ENCODE measurements around the gene P3H4.
A peak's percentile ranks its signal among the peaks of the same experiment; 100 is the strongest.
"Not testable (repeated sequence)": the region's sequence is repeated elsewhere in the genome, so short reads cannot be mapped to it uniquely, and the experiment has no call there.

Gene P3H4, protein sequence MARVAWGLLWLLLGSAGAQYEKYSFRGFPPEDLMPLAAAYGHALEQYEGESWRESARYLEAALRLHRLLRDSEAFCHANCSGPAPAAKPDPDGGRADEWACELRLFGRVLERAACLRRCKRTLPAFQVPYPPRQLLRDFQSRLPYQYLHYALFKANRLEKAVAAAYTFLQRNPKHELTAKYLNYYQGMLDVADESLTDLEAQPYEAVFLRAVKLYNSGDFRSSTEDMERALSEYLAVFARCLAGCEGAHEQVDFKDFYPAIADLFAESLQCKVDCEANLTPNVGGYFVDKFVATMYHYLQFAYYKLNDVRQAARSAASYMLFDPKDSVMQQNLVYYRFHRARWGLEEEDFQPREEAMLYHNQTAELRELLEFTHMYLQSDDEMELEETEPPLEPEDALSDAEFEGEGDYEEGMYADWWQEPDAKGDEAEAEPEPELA

DNA sequence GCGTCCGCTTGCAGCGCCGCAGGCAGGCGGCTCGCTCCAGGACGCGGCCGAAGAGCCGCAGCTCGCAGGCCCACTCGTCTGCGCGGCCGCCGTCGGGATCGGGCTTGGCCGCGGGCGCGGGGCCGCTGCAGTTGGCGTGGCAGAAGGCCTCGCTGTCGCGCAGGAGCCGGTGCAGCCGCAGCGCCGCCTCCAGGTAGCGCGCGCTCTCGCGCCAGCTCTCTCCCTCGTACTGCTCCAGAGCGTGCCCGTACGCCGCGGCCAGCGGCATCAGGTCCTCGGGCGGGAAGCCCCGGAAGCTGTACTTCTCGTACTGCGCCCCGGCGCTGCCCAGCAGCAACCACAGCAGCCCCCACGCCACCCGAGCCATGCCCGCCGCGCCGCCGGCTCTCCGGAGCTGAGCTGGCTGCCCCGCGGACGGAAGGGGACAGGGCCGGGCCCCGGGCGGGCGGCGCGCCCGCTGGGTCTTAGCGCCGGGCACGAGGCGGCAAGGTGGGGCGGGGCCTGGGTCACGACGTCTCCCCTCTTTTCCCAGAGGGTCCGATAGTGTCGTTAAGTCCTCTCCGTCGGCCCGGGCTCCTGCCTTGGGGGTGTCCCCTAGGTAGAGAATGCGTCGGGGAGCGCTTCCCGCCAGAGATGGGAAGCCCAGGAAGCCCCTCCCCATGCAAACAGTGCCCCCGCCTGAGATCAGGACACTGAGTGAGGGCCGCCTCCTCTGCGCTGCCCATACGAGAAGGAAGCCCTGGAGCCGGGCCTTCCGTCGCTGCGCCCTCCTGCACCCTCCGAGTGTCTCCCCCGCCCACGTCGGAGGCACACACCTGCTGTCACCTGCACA is at the start of gene P3H4:
P3H4 (minus strand) TSS at position 401 of the 832 bp plus-strand sequence; CDS start at position 367, 34 bp downstream.
- no peaks in the 10 kb centered on the region for H3K36me3 ChIP-seq (ENCODE audit: control insufficient read depth in 1 of 2, insufficient read depth in 2 of 2, low read length in 2 of 2)
- peaks cover 0 to 3% of the 10 kb centered on the region in 2 donors for H3K27me3 ChIP-seq (ENCODE audit: control insufficient read depth in 1 of 2, insufficient read depth in 2 of 2, low read length in 2 of 2)
- peak within 1 kb of the TSS; percentile 79 to 82 for H3K4me3 ChIP-seq (ENCODE audit: low read depth in 1 of 2, low read length in 2 of 2)
- peak within 1 kb of the TSS; percentile 32 for H3K27ac ChIP-seq (ENCODE audit: low read depth, low read length)
- H3K9me3 ChIP-seq (ENCODE audit: control insufficient read depth in 1 of 2, low read length in 2 of 2): no peaks in the 10 kb centered on the region
- peaks cover 31% of the 10 kb centered on the region in 2 donors for H3K4me1 ChIP-seq (ENCODE audit: control insufficient read depth in 1 of 2, insufficient read depth in 2 of 2, low read length in 2 of 2)
- peak within 1 kb of the TSS; percentile 55 to 79 for H3K9ac ChIP-seq (ENCODE audit: low read depth in 1 of 2, low read length in 2 of 2)

DNA sequence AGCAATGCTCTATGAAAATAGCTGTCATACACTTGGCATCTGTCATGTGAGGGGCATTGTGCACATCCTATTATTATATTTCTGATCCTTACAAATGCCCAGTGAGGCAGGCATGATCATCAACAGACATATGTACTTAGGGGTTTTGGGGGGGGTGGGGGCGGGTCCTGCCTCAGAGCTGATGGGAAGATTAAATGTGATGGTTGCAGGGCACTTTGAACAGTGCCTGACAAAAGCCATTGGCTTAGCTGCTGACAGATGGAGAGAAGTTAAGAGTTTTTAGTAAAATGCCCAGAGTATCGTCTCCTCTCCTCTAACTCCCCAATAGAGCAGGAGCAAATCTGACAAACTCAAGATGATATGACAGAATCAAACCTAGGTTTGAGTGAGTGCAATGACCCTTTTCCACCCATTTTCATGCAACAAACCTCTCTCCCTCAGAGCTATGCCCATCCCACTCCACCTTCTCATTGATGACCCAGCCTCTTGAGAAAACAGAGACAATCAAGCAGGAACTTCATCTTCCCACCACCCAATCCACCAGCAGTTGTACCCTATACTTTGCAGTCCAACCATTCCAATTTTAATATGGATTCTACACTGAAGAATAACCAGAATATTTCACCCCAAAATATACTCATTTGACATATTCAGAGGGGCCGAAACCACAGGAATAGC is 48.6 kb upstream of the P3H4 start:
- Histone ChIP-seq H3K27me3 (ENCODE audit: control insufficient read depth in 1 of 2, insufficient read depth in 2 of 2, low read length in 2 of 2) (no peaks in the 10 kb centered on the region), H3K4me3 (ENCODE audit: low read depth in 1 of 2, low read length in 2 of 2) (no peak overlapping the region), H3K36me3 (ENCODE audit: control insufficient read depth in 1 of 2, insufficient read depth in 2 of 2, low read length in 2 of 2) (no peaks in the 10 kb centered on the region), H3K27ac (ENCODE audit: low read depth, low read length) (no peak overlapping the region), H3K4me1 (ENCODE audit: control insufficient read depth in 1 of 2, insufficient read depth in 2 of 2, low read length in 2 of 2) (peaks cover 17 to 19% of the 10 kb centered on the region in 2 donors), H3K9ac (ENCODE audit: low read depth in 1 of 2, low read length in 2 of 2) (no peak overlapping the region), H3K9me3 (ENCODE audit: control insufficient read depth in 1 of 2, low read length in 2 of 2) (no peaks in the 10 kb centered on the region)

DNA sequence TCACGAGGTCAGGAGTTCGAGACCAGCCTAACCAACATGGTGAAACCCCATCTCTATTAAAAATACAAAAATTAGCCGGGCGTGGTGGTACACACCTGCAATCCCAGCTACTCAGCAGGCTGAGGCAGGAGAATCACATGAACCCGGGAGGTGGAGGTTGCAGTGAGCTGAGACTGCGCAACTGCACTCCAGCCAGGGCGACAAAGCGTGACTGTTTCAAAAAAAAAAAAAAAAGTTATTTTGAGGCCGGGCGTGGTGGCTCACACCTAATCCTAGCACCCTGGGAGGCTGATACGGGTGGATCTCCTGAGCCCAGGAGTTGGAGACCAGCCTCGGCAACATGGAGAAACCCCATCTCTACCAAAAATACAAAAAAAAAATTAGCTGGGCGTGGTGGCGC is 39.6 kb upstream of the P3H4 start:
- not testable (repeated sequence) for H3K4me1 ChIP-seq (ENCODE audit: control insufficient read depth in 1 of 2, insufficient read depth in 2 of 2, low read length in 2 of 2); H3K9ac ChIP-seq (ENCODE audit: low read depth in 1 of 2, low read length in 2 of 2); H3K27me3 ChIP-seq (ENCODE audit: control insufficient read depth in 1 of 2, insufficient read depth in 2 of 2, low read length in 2 of 2); H3K4me3 ChIP-seq (ENCODE audit: low read depth in 1 of 2, low read length in 2 of 2); H3K9me3 ChIP-seq (ENCODE audit: control insufficient read depth in 1 of 2, low read length in 2 of 2); H3K27ac ChIP-seq (ENCODE audit: low read depth, low read length)
- H3K36me3 ChIP-seq (ENCODE audit: control insufficient read depth in 1 of 2, insufficient read depth in 2 of 2, low read length in 2 of 2): peaks cover 9 to 23% of the 10 kb centered on the region in 2 donors

DNA sequence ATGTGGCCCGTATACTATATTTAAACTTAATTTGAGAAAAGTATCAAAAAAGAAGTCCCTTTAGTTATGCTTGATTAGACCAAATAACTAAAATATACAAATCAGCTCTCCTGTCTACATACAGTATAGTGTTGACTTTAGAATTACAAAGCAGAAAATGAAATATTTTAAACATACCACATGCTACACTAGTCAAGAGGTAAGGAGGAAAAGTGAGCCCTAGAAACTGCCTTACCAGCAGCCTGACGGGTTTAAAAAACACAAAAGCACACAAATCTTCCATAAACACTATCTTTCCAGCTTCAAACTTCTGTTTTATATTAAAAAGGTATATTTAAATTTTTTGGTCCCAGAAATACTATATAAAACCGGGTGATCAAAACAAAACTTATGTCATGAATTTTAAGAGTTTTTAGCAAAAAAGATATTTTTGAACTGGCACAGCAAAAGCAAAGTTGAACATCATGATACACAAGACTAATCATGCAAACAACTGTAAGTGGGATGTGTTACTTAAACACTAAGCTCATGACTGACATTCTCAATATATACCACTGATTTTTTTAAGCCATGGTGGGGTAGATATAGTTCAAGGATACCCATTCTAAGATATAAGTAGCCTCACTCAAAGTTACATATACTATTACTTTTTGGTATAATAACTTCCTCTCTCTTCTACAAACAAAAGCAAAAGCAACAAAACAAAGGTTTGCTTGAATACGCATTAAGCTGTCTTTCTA is 37.7 kb upstream of the P3H4 start:
- Histone ChIP-seq H3K9me3 (ENCODE audit: control insufficient read depth in 1 of 2, low read length in 2 of 2) (no peaks in the 10 kb centered on the region), H3K36me3 (ENCODE audit: control insufficient read depth in 1 of 2, insufficient read depth in 2 of 2, low read length in 2 of 2) (peaks cover 9 to 19% of the 10 kb centered on the region in 2 donors), H3K27me3 (ENCODE audit: control insufficient read depth in 1 of 2, insufficient read depth in 2 of 2, low read length in 2 of 2) (no peaks in the 10 kb centered on the region), H3K4me3 (ENCODE audit: low read depth in 1 of 2, low read length in 2 of 2) (no peak overlapping the region), H3K27ac (ENCODE audit: low read depth, low read length) (no peak overlapping the region), H3K4me1 (ENCODE audit: control insufficient read depth in 1 of 2, insufficient read depth in 2 of 2, low read length in 2 of 2) (no peaks in the 10 kb centered on the region), H3K9ac (ENCODE audit: low read depth in 1 of 2, low read length in 2 of 2) (no peak overlapping the region)

DNA sequence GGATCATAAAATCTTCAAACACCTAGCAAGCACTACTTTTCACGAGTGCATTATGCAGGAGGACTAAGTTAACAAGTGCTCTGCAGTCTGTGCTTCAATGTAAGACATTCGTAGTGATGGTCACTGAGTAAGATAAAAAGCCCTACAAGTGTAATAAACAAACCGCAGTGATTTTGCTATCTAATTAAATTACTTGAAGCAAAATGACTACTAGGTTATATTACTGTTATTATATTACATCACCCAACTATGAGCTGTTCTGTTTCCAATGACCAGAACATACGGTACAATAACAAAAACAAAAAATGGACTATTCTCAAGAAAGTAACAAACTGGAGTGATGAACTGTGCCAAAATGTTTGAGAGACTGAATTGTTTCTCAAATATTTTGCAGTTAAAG is 37.0 kb upstream of the P3H4 start:
- Histone ChIP-seq H3K4me1 (ENCODE audit: control insufficient read depth in 1 of 2, insufficient read depth in 2 of 2, low read length in 2 of 2) (no peaks in the 10 kb centered on the region), H3K9me3 (ENCODE audit: control insufficient read depth in 1 of 2, low read length in 2 of 2) (no peaks in the 10 kb centered on the region), H3K4me3 (ENCODE audit: low read depth in 1 of 2, low read length in 2 of 2) (no peak overlapping the region), H3K27ac (ENCODE audit: low read depth, low read length) (no peak overlapping the region), H3K36me3 (ENCODE audit: control insufficient read depth in 1 of 2, insufficient read depth in 2 of 2, low read length in 2 of 2) (peaks cover 4 to 13% of the 10 kb centered on the region in 2 donors), H3K9ac (ENCODE audit: low read depth in 1 of 2, low read length in 2 of 2) (no peak overlapping the region), H3K27me3 (ENCODE audit: control insufficient read depth in 1 of 2, insufficient read depth in 2 of 2, low read length in 2 of 2) (no peaks in the 10 kb centered on the region)

DNA sequence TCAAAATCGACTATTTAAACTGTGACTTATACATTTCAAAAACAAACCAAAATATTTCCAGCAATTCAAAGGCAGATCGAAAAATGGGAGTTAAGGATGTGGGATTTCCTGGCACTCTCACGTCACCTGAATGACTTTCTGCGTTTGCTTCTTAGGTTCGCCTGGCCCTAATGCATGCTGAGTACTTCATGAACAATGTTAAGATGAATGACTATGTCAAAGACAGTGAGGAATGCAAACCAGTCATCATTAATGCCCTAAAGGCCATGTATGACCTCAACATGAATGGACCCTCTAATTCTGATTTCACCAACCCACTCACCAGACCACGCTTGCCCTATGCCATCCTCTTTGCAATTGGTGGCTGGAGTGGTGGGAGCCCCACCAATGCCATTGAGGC is 33.2 kb upstream of the P3H4 start:
- H3K4me1 ChIP-seq (ENCODE audit: control insufficient read depth in 1 of 2, insufficient read depth in 2 of 2, low read length in 2 of 2): no peaks in the 10 kb centered on the region
- H3K9me3 ChIP-seq (ENCODE audit: control insufficient read depth in 1 of 2, low read length in 2 of 2): no peaks in the 10 kb centered on the region
- no peaks in the 10 kb centered on the region for H3K27me3 ChIP-seq (ENCODE audit: control insufficient read depth in 1 of 2, insufficient read depth in 2 of 2, low read length in 2 of 2)
- no peak overlapping the region for H3K4me3 ChIP-seq (ENCODE audit: low read depth in 1 of 2, low read length in 2 of 2)
- no peak overlapping the region for H3K27ac ChIP-seq (ENCODE audit: low read depth, low read length)
- H3K9ac ChIP-seq (ENCODE audit: low read depth in 1 of 2, low read length in 2 of 2): no peak overlapping the region
- H3K36me3 ChIP-seq (ENCODE audit: control insufficient read depth in 1 of 2, insufficient read depth in 2 of 2, low read length in 2 of 2): no peaks in the 10 kb centered on the region

DNA sequence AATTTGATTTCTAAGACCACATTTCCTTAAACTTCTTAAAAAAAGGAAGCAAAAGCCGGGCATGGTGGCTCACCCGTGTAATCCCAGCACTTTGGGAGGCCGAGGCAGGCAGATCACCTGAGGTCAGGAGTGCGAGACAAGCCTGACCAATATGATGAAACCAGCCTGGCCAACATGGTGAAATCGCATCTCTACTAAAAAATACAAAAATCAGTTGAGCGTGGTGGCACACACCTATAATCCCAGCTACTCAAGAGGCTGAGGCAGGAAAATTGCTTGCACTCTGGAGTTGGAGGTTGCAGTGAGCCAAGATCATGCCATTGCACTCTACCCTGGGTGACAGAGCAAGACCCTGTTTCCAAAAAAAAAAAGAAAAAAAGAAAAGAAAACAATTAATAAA is 29.0 kb upstream of the P3H4 start:
- not testable (repeated sequence) for H3K36me3 ChIP-seq (ENCODE audit: control insufficient read depth in 1 of 2, insufficient read depth in 2 of 2, low read length in 2 of 2)

DNA sequence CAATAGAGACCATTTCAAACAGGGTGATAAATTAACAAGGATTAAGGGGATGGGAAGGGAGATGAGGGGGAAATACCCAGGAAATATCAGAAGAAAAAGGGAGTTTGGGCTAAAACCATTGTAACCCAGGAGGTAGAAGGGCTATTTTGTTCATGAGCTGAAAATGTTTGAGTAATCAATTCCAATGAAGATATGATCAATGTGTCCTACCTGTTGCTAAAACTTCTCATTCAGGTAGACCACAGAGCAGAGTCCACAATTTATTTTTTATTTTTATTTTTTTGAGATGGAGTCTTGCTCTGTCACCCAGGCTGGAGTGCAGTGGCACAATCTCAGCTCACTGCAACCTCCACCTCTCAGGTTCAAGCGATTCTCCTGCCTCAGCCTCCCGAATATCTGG is 27.7 kb upstream of the P3H4 start:
- not testable (repeated sequence) for H3K9me3 ChIP-seq (ENCODE audit: control insufficient read depth in 1 of 2, low read length in 2 of 2); H3K9ac ChIP-seq (ENCODE audit: low read depth in 1 of 2, low read length in 2 of 2); H3K4me3 ChIP-seq (ENCODE audit: low read depth in 1 of 2, low read length in 2 of 2); H3K27ac ChIP-seq (ENCODE audit: low read depth, low read length); H3K27me3 ChIP-seq (ENCODE audit: control insufficient read depth in 1 of 2, insufficient read depth in 2 of 2, low read length in 2 of 2); H3K36me3 ChIP-seq (ENCODE audit: control insufficient read depth in 1 of 2, insufficient read depth in 2 of 2, low read length in 2 of 2)
- H3K4me1 ChIP-seq (ENCODE audit: control insufficient read depth in 1 of 2, insufficient read depth in 2 of 2, low read length in 2 of 2): peaks cover 7 to 12% of the 10 kb centered on the region in 2 donors

More for the DNA sequence above, 29.0 kb upstream of the P3H4 start:
- not testable (repeated sequence) for H3K27ac ChIP-seq (ENCODE audit: low read depth, low read length); H3K9ac ChIP-seq (ENCODE audit: low read depth in 1 of 2, low read length in 2 of 2); H3K4me1 ChIP-seq (ENCODE audit: control insufficient read depth in 1 of 2, insufficient read depth in 2 of 2, low read length in 2 of 2); H3K4me3 ChIP-seq (ENCODE audit: low read depth in 1 of 2, low read length in 2 of 2); H3K27me3 ChIP-seq (ENCODE audit: control insufficient read depth in 1 of 2, insufficient read depth in 2 of 2, low read length in 2 of 2); H3K9me3 ChIP-seq (ENCODE audit: control insufficient read depth in 1 of 2, low read length in 2 of 2)

DNA sequence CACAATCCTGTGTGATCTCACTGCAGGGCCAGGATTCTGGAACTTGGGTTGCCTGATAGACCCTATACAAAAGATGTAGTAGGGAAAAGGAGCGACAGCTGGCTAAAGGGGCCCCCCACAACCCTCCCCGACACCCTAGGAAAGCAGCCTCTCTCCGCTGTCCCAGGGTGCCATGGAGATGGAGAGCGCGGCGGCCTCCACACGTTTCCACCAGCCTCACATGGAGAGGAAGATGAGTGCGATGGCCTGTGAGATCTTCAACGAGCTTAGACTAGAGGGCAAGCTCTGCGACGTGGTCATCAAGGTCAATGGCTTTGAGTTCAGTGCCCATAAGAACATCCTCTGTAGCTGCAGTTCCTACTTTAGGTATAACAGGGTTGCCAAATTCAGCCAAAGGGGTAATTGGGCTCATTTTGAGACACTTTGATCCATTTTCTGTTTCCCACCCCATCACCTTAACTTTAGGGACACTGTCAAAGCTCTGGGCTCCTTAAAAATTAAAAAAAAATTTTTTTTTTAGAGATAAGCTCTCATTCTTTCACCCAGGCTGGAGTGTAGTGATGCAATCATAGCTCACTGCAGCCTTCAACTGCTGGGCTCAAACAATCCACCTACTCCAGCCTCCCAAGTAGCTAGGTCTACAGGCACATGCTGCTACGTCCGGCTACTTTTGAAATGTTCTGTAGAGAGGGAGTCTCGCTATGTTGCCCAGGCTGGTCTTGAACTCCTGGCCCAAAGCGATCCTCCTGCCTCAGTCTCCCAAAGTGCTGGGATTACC is 26.2 kb upstream of the P3H4 start, which contains the start of gene KLHL10:
KLHL10 (plus strand) TSS at position 65 of the 778 bp plus-strand sequence; CDS start at position 173, 108 bp downstream.
- Histone ChIP-seq H3K9me3 (ENCODE audit: control insufficient read depth in 1 of 2, low read length in 2 of 2) (no peaks in the 10 kb centered on the region), H3K36me3 (ENCODE audit: control insufficient read depth in 1 of 2, insufficient read depth in 2 of 2, low read length in 2 of 2) (no peaks in the 10 kb centered on the region), H3K27ac (ENCODE audit: low read depth, low read length) (no peak within 1 kb of the TSS), H3K27me3 (ENCODE audit: control insufficient read depth in 1 of 2, insufficient read depth in 2 of 2, low read length in 2 of 2) (peaks cover 0 to 6% of the 10 kb centered on the region in 2 donors), H3K4me3 (ENCODE audit: low read depth in 1 of 2, low read length in 2 of 2) (peak within 1 kb of the TSS; percentile 71 to 79), H3K9ac (ENCODE audit: low read depth in 1 of 2, low read length in 2 of 2) (peak within 1 kb of the TSS in 1 of 2 donors; percentile 7), H3K4me1 (ENCODE audit: control insufficient read depth in 1 of 2, insufficient read depth in 2 of 2, low read length in 2 of 2) (peaks cover 7 to 12% of the 10 kb centered on the region in 2 donors)

Data from duodenal mucosa (tissue), 2 donors.